HG02884 (cell line): ENCODE measurements around the gene TMEM269.

ENCODE experiments used
- ATAC-seq: cut with Tn5 transposase; IDR thresholded peaks from one replicate; pipeline ENCODE4 v1.9.1; 2021; ENCODE audit warnings: mild to moderate bottlenecking, moderate library complexity; ENCODE audit not compliant: unreplicated experiment

TMEM269 gene

GRCh38 chr1:42784946-42785693 lies at the start of gene TMEM269:
Gene TMEM269, plus strand, starts transcription at chr1:42784991. Its CDS starts 4,903 bp downstream, at chr1:42789894.
- no peak for ATAC-seq

- ATAC-seq, result no peak
These were observed 49.7 kb upstream of the TMEM269 start for GRCh38 chr1:42735056-42735455.

GRCh38 chr1:42735477-42736105 lies 49.2 kb upstream of the TMEM269 start:
- no peak for ATAC-seq

GRCh38 chr1:42736152-42736551 lies 48.6 kb upstream of the TMEM269 start:
- no peak for ATAC-seq

- no peak for ATAC-seq
These were observed 48.1 kb upstream of the TMEM269 start for GRCh38 chr1:42736571-42737200.

GRCh38 chr1:42737257-42737656 lies 47.5 kb upstream of the TMEM269 start:
- no peak for ATAC-seq

GRCh38 chr1:42737986-42738677 lies 46.7 kb upstream of the TMEM269 start:
- no peak for ATAC-seq

GRCh38 chr1:42738678-42739226 lies 46.0 kb upstream of the TMEM269 start:
- ATAC-seq, result no peak

GRCh38 chr1:42739753-42740700 lies 44.8 kb upstream of the TMEM269 start, which contains the start of gene CLDN19:
Gene CLDN19, minus strand, starts transcription at chr1:42740236. Its CDS starts 173 bp downstream, at chr1:42740063.
- no peak for ATAC-seq

- no peak for ATAC-seq
These were observed 43.8 kb upstream of the TMEM269 start for GRCh38 chr1:42740851-42741580.

- no peak for ATAC-seq
These were observed 43.1 kb upstream of the TMEM269 start for GRCh38 chr1:42741706-42742105.

GRCh38 chr1:42742141-42742540 lies 42.6 kb upstream of the TMEM269 start:
- no peak for ATAC-seq

- no peak for ATAC-seq
These were observed 42.0 kb upstream of the TMEM269 start for GRCh38 chr1:42742617-42743316.

GRCh38 chr1:42743317-42744147 lies 41.3 kb upstream of the TMEM269 start:
- ATAC-seq, result no peak

GRCh38 chr1:42744148-42744413 lies 40.7 kb upstream of the TMEM269 start:
- ATAC-seq, result no peak

- ATAC-seq, result no peak
These were observed 38.9 kb upstream of the TMEM269 start for GRCh38 chr1:42745851-42746250.

GRCh38 chr1:42746436-42747105 lies 38.2 kb upstream of the TMEM269 start:
- no peak for ATAC-seq
